ENCODE results near the gene IL12A.

Gene IL12A

GRCh38 chr3:159989973-159990846 lies 1.6 kb downstream of the IL12A start:
- DNase-seq (ENCODE audit: low read depth in 2 of 2) = no peak

GRCh38 chr3:159991591-159991990 lies 3.0 kb downstream of the IL12A start:
- DNase-seq (ENCODE audit: low read depth in 2 of 2) = no peak

- DNase-seq (ENCODE audit: low read depth in 2 of 2) = no peak
These were observed 4.0 kb downstream of the IL12A start for GRCh38 chr3:159992589-159992988.

- DNase-seq (ENCODE audit: low read depth in 2 of 2) = no peak
These were observed 5.5 kb downstream of the IL12A start for GRCh38 chr3:159994182-159994581.

GRCh38 chr3:159995091-159995490 lies 6.5 kb downstream of the IL12A start:
- DNase-seq (ENCODE audit: low read depth in 2 of 2) = no peak

- no peak for DNase-seq (ENCODE audit: low read depth in 2 of 2)
These were observed 7.4 kb downstream of the IL12A start for GRCh38 chr3:159996018-159996417.

GRCh38 chr3:159996959-159997358 lies 8.3 kb downstream of the IL12A start:
- no peak for DNase-seq (ENCODE audit: low read depth in 2 of 2)

GRCh38 chr3:160001148-160001760 lies 12.6 kb downstream of the IL12A start:
- no peak for DNase-seq (ENCODE audit: low read depth in 2 of 2)

GRCh38 chr3:160001850-160002623 lies 13.4 kb downstream of the IL12A start:
- no peak for DNase-seq (ENCODE audit: low read depth in 2 of 2)

- DNase-seq (ENCODE audit: low read depth in 2 of 2) = no peak
These were observed 15.0 kb downstream of the IL12A start for GRCh38 chr3:160003520-160004128.

- no peak for DNase-seq (ENCODE audit: low read depth in 2 of 2)
These were observed 16.4 kb downstream of the IL12A start for GRCh38 chr3:160005004-160005403.

GRCh38 chr3:160006282-160007163 lies 17.9 kb downstream of the IL12A start:
- peak in 1 of 2 experiments; percentile 46 for DNase-seq (ENCODE audit: low read depth in 2 of 2)

GRCh38 chr3:160008961-160009360 lies 20.3 kb downstream of the IL12A start:
- DNase-seq (ENCODE audit: low read depth in 2 of 2) = no peak

- DNase-seq (ENCODE audit: low read depth in 2 of 2) = no peak
These were observed 20.9 kb downstream of the IL12A start for GRCh38 chr3:160009525-160009924.

- no peak for DNase-seq (ENCODE audit: low read depth in 2 of 2)
These were observed 21.9 kb downstream of the IL12A start for GRCh38 chr3:160010578-160010977.

GRCh38 chr3:160012108-160012507 lies 23.5 kb downstream of the IL12A start:
- no peak for DNase-seq (ENCODE audit: low read depth in 2 of 2)

- DNase-seq (ENCODE audit: low read depth in 2 of 2) = no peak
These were observed 28.3 kb downstream of the IL12A start for GRCh38 chr3:160016972-160017371.

- no peak for DNase-seq (ENCODE audit: low read depth in 2 of 2)
These were observed 30.3 kb downstream of the IL12A start for GRCh38 chr3:160018959-160019358.

- DNase-seq (ENCODE audit: low read depth in 2 of 2) = no peak
These were observed 31.5 kb downstream of the IL12A start for GRCh38 chr3:160020057-160020711.

- no peak for DNase-seq (ENCODE audit: low read depth in 2 of 2)
These were observed 33.4 kb downstream of the IL12A start for GRCh38 chr3:160022068-160022467.

- DNase-seq (ENCODE audit: low read depth in 2 of 2) = no peak
These were observed 34.8 kb downstream of the IL12A start for GRCh38 chr3:160023476-160023875.

Measured in fibroblast of skin of left quadriceps (primary cell).